SK-N-SH (cell line): ENCODE data around the gene PAPOLG. TPM values are rescaled to one million over a fixed set of nuclear protein-coding genes. Genes with fewer than 3 reads are reported as not detected.

Experiments used
- CTCF ChIA-PET: fragments of 300-600, 350-600 bp; formaldehyde crosslinking; extraction: SDS; loops from one replicate; lab custom pipeline; 2021; lab: Yijun Ruan, JAX
- POLR2A ChIA-PET: fragments of 350-600 bp; sonication (Branson Sonifier 250); formaldehyde crosslinking; extraction: SDS; loops from one replicate; lab custom pipeline; 2020; ENCODE audit warnings: antibody characterized with exemption, inconsistent platforms; lab: Yijun Ruan, JAX
- DNase-seq: peaks from one replicate; pipeline ENCODE4 v3.0.0; 2012
- H2AFZ ChIP-seq: fragments of 200-600 bp; sonication (generic); 2 replicates; pipeline ENCODE4 v1.8.1; 2016; ENCODE audit warnings: antibody characterized with exemption, mild to moderate bottlenecking, low read depth
- H3F3A ChIP-seq: fragments of 200-600 bp; sonication (generic); replicated peaks from 2 replicates; pipeline ENCODE3; 2016; ENCODE audit warnings: antibody characterized with exemption, mild to moderate bottlenecking; ENCODE audit not compliant: insufficient read depth
- H3K27ac ChIP-seq, 2 experiments: fragments of 200-500 bp in 1 of 2; fragments of 200-600 bp in 1 of 2; sonication (Bioruptor generic) in 1 of 2; sonication (generic), shearing (Covaris generic) in 1 of 2; 2 replicates each; pipeline versions ENCODE4 v1.5.1 to v1.6.1; 2014 to 2016; ENCODE audit warnings: low read depth in 2 of 2, inconsistent platforms in 1 of 2, low read length in 1 of 2, mild to moderate bottlenecking in 1 of 2, mixed read lengths in 1 of 2
- H3K27me3 ChIP-seq: fragments of 200-600 bp; sonication (generic), shearing (Covaris generic); 2 replicates; pipeline ENCODE4 v1.6.1; 2016; ENCODE audit warnings: mixed run types; ENCODE audit not compliant: insufficient read depth
- H3K36me3 ChIP-seq, 2 experiments: fragments of 200-500 bp in 1 of 2; fragments of 200-600 bp in 1 of 2; sonication (Bioruptor generic) in 1 of 2; sonication (generic) in 1 of 2; replicated peaks in 1 of 2; 2 replicates each; pipeline versions ENCODE3 to v1.5.1; 2014 to 2016; ENCODE audit warnings: low read length in 1 of 2, mild to moderate bottlenecking in 1 of 2; ENCODE audit not compliant: insufficient read depth in 2 of 2, control insufficient read depth in 1 of 2
- H3K4me1 ChIP-seq, 2 experiments: fragments of 200-500 bp in 1 of 2; fragments of 200-600 bp in 1 of 2; sonication (Bioruptor generic) in 1 of 2; sonication (generic), shearing (Covaris generic) in 1 of 2; 2 replicates each; pipeline versions ENCODE4 v1.5.1 to v1.6.1; 2014 to 2016; ENCODE audit warnings: low read depth in 1 of 2, low read length in 1 of 2, mixed run types in 1 of 2; ENCODE audit not compliant: insufficient read depth in 2 of 2, control insufficient read depth in 1 of 2
- H3K4me2 ChIP-seq: fragments of 200-600 bp; sonication (generic), shearing (Covaris generic); 2 replicates; pipeline ENCODE4 v1.6.1; 2017; ENCODE audit warnings: mixed run types
- H3K4me3 ChIP-seq, 2 experiments: fragments of 200-500 bp in 1 of 2; fragments of 200-600 bp in 1 of 2; sonication (Bioruptor generic) in 1 of 2; sonication (generic), shearing (Covaris generic) in 1 of 2; 2 replicates each; pipeline versions ENCODE4 v1.5.1 to v1.8.1; 2014 to 2016; ENCODE audit warnings: low read depth in 2 of 2, inconsistent platforms in 1 of 2, low read length in 1 of 2, mild to moderate bottlenecking in 1 of 2, mixed read lengths in 1 of 2, moderate library complexity in 1 of 2
- H3K79me2 ChIP-seq: fragments of 200-600 bp; sonication (generic); 2 replicates; pipeline ENCODE4 v1.8.1; 2017; ENCODE audit warnings: mild to moderate bottlenecking; ENCODE audit not compliant: insufficient read depth
- H3K9ac ChIP-seq: fragments of 200-600 bp; sonication (generic); 2 replicates; pipeline ENCODE4 v1.6.1; 2017; ENCODE audit warnings: mixed run types
- H3K9me2 ChIP-seq: fragments of 200-600 bp; sonication (generic); 2 replicates; pipeline ENCODE4 v1.6.1; 2017; ENCODE audit warnings: mixed run types
- H3K9me3 ChIP-seq: fragments of 200-600 bp; sonication (generic); 2 replicates; pipeline ENCODE4 v1.6.1; 2017; ENCODE audit warnings: mixed run types, mild to moderate bottlenecking, moderate library complexity
- H4K20me1 ChIP-seq: fragments of 200-600 bp; sonication (generic); 2 replicates; pipeline ENCODE4 v1.6.1; 2017; ENCODE audit warnings: mild to moderate bottlenecking, mixed run types; ENCODE audit not compliant: insufficient read depth
- CHD2 ChIP-seq: fragments of 150-350 bp; IDR thresholded peaks from 2 replicates; pipeline ENCODE4 v1.6.1; 2018; ENCODE audit warnings: low read length; ENCODE audit not compliant: partially characterized antibody
- EZH2phosphoT487 ChIP-seq: fragments of 200-600 bp; sonication (generic); IDR thresholded peaks from 2 replicates; pipeline ENCODE4 v1.6.1; 2017; ENCODE audit warnings: low read depth, mixed run types, mild to moderate bottlenecking, antibody characterized with exemption, moderate library complexity, borderline replicate concordance
- FOSL2 ChIP-seq: IDR thresholded peaks from 2 replicates; pipeline ENCODE4 v1.4.0; 2012; ENCODE audit warnings: low read depth, mild to moderate bottlenecking, moderate library complexity, borderline replicate concordance
- FOXJ3 ChIP-seq: sonication (generic); formaldehyde crosslinking; IDR thresholded peaks from 2 replicates; pipeline ENCODE4 v1.5.1; 2020; ENCODE audit warnings: mild to moderate bottlenecking, missing genetic modification reagents
- FOXM1 ChIP-seq: IDR thresholded peaks from 2 replicates; pipeline ENCODE4 v1.4.0; 2012; ENCODE audit warnings: low read depth, mild to moderate bottlenecking
- GABPA ChIP-seq: IDR thresholded peaks from 2 replicates; pipeline ENCODE4 v1.4.0; 2012; ENCODE audit warnings: low read depth, mild to moderate bottlenecking
- GATA2 ChIP-seq: sonication (generic); formaldehyde crosslinking; IDR thresholded peaks from 2 replicates; pipeline ENCODE4 v1.5.0; 2020; ENCODE audit warnings: mild to moderate bottlenecking, missing genetic modification reagents
- JUND ChIP-seq: IDR thresholded peaks from 2 replicates; pipeline ENCODE4 v1.4.0; 2012
- MEF2A ChIP-seq: IDR thresholded peaks from 2 replicates; pipeline ENCODE4 v1.4.0; 2012; ENCODE audit warnings: low read depth, borderline replicate concordance
- NFIC ChIP-seq: IDR thresholded peaks from 2 replicates; pipeline ENCODE4 v1.4.0; 2012; ENCODE audit warnings: borderline replicate concordance
- RCOR1 ChIP-seq: fragments of 150-350 bp; IDR thresholded peaks from 2 replicates; pipeline ENCODE4 v1.6.1; 2017; ENCODE audit warnings: antibody characterized with exemption, low read length
- RFX5 ChIP-seq: IDR thresholded peaks from 2 replicates; pipeline ENCODE4 v1.6.1; 2012; ENCODE audit warnings: mild to moderate bottlenecking, improper control_type of control experiment, low read length
- SMC3 ChIP-seq: IDR thresholded peaks from 2 replicates; pipeline ENCODE4 v1.6.1; 2012; ENCODE audit warnings: low read depth, low read length, improper control_type of control experiment
- TCF12 ChIP-seq: IDR thresholded peaks from 2 replicates; pipeline ENCODE4 v1.4.0; 2012
- TEAD4 ChIP-seq: IDR thresholded peaks from 2 replicates; pipeline ENCODE4 v1.4.0; 2012; ENCODE audit warnings: mild to moderate bottlenecking, borderline replicate concordance; ENCODE audit not compliant: insufficient read depth
- WGBS: methylation state at CpG from one replicate; pipeline ENCODE4 v1.1.6; 2017; ENCODE audit warnings: low lambda C conversion rate; 5-methylcytosine and 5-hydroxymethylcytosine counted together
- polyA plus RNA-seq, 3 experiments: library from polyadenylated mRNA; depleted of rRNA; stranded (reverse); fragments of >200 nt; gene quantifications; 2 replicates each; pipeline ENCODE4 v1.2.3, GENCODE V29; 2012
- TF ChIP-seq, protein P1 (sequence below): IDR thresholded peaks from 2 replicates; pipeline ENCODE4 v1.4.0; 2012; ENCODE audit warnings: low read depth, borderline replicate concordance
- TF ChIP-seq, protein P2 (sequence below): fragments of 150-350 bp; IDR thresholded peaks from 2 replicates; pipeline ENCODE4 v1.6.1; 2016; ENCODE audit warnings: mild to moderate bottlenecking, low read depth, low read length
- TF ChIP-seq, protein P3 (sequence below): fragments of 200-600 bp; sonication (generic); IDR thresholded peaks from 2 replicates; pipeline ENCODE4 v1.6.1; 2017; ENCODE audit warnings: antibody characterized with exemption, mild to moderate bottlenecking, moderate library complexity
- TF ChIP-seq, protein P4 (sequence below): IDR thresholded peaks from 2 replicates; pipeline ENCODE4; 2012

The PAPOLG gene
- polyA plus RNA-seq, 1 of the 3 experiments (the other 2 are of a cell fraction): 2.1 TPM

DNA sequence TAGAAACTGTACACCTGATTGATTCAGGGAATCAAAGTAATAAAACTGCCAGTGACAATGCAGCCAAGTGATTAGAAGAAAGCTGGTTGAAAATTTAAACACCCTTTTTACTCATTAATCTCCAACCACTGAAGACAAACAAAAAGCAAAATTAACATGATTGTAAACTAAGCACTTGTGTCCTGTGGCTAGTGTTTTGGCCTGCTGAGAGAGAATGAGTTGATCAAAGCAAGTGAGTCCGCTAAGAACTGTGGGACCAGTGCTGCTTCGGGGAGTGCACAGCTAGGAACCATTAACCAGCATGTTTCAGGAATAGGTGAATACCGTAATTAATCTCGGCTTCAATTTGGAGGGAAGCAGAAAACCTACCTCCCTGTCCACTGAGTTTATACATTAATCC is 13.6 kb upstream of the PAPOLG start:
- Histone ChIP-seq H3K36me3 (no peaks in the 10 kb centered on the region), H3K9ac (no peak overlapping the region), H3K4me3 (no peak overlapping the region), H3K4me1 (peaks cover 0 to 12% of the 10 kb centered on the region in 2 experiments; a peak in 1 of 4 replicates), H2AFZ (no peak overlapping the region), H4K20me1 (no peaks in the 10 kb centered on the region), H3K27ac (no peak overlapping the region), H3F3A (no peaks in the 10 kb centered on the region), H3K9me3 (no peaks in the 10 kb centered on the region), H3K4me2 (no peak overlapping the region), H3K27me3 (no peaks in the 10 kb centered on the region), H3K9me2 (no peaks in the 10 kb centered on the region), H3K79me2 (no peaks in the 10 kb centered on the region)
- TF ChIP-seq, protein P1, sequence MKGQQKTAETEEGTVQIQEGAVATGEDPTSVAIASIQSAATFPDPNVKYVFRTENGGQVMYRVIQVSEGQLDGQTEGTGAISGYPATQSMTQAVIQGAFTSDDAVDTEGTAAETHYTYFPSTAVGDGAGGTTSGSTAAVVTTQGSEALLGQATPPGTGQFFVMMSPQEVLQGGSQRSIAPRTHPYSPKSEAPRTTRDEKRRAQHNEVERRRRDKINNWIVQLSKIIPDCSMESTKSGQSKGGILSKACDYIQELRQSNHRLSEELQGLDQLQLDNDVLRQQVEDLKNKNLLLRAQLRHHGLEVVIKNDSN: no peak
- no peak for TF ChIP-seq NFIC
- TF ChIP-seq GATA2 (CRISPR knock-in tag): no peak
- TF ChIP-seq GABPA: no peak
- no peak for TF ChIP-seq FOXM1
- no peak for TF ChIP-seq JUND
- TF ChIP-seq, protein P2, sequence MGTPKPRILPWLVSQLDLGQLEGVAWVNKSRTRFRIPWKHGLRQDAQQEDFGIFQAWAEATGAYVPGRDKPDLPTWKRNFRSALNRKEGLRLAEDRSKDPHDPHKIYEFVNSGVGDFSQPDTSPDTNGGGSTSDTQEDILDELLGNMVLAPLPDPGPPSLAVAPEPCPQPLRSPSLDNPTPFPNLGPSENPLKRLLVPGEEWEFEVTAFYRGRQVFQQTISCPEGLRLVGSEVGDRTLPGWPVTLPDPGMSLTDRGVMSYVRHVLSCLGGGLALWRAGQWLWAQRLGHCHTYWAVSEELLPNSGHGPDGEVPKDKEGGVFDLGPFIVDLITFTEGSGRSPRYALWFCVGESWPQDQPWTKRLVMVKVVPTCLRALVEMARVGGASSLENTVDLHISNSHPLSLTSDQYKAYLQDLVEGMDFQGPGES: no peak
- TF ChIP-seq TEAD4: no peak
- TF ChIP-seq SMC3: no peak
- TF ChIP-seq FOXJ3 (CRISPR knock-in tag): no peak
- no peak for TF ChIP-seq CHD2
- TF ChIP-seq TCF12: no peak
- TF ChIP-seq RCOR1: no peak
- no peak for TF ChIP-seq MEF2A
- TF ChIP-seq, protein P3, sequence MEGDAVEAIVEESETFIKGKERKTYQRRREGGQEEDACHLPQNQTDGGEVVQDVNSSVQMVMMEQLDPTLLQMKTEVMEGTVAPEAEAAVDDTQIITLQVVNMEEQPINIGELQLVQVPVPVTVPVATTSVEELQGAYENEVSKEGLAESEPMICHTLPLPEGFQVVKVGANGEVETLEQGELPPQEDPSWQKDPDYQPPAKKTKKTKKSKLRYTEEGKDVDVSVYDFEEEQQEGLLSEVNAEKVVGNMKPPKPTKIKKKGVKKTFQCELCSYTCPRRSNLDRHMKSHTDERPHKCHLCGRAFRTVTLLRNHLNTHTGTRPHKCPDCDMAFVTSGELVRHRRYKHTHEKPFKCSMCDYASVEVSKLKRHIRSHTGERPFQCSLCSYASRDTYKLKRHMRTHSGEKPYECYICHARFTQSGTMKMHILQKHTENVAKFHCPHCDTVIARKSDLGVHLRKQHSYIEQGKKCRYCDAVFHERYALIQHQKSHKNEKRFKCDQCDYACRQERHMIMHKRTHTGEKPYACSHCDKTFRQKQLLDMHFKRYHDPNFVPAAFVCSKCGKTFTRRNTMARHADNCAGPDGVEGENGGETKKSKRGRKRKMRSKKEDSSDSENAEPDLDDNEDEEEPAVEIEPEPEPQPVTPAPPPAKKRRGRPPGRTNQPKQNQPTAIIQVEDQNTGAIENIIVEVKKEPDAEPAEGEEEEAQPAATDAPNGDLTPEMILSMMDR: no peak
- no peak for TF ChIP-seq FOSL2
- TF ChIP-seq RFX5: no peak
- TF ChIP-seq EZH2phosphoT487: no peak
- TF ChIP-seq, protein P4, sequence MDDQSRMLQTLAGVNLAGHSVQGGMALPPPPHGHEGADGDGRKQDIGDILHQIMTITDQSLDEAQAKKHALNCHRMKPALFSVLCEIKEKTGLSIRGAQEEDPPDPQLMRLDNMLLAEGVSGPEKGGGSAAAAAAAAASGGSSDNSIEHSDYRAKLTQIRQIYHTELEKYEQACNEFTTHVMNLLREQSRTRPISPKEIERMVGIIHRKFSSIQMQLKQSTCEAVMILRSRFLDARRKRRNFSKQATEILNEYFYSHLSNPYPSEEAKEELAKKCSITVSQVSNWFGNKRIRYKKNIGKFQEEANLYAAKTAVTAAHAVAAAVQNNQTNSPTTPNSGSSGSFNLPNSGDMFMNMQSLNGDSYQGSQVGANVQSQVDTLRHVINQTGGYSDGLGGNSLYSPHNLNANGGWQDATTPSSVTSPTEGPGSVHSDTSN: no peak
- POLR2A ChIA-PET: interaction anchor here (0.6 kb wide), 1 partner anchor 9 kb away, joined by 3 read pairs; no protein-coding TSS in a partner anchor
- WGBS: 93% methylated on average over 4 of the region's 4 CpGs
- CTCF ChIA-PET: no interaction called here
- DNase-seq: no peak
